ENCODE results near the gene NFATC3. TPM values are rescaled to one million over a fixed set of nuclear protein-coding genes. Genes with fewer than 3 reads are reported as not detected.
"Not testable (repeated sequence)": the region's sequence is repeated elsewhere in the genome, so short reads cannot be mapped to it uniquely, and the experiment has no call there.

NFATC3 gene
- total RNA-seq, 1 experiment from 2014 or later = 12.1 TPM

DNA sequence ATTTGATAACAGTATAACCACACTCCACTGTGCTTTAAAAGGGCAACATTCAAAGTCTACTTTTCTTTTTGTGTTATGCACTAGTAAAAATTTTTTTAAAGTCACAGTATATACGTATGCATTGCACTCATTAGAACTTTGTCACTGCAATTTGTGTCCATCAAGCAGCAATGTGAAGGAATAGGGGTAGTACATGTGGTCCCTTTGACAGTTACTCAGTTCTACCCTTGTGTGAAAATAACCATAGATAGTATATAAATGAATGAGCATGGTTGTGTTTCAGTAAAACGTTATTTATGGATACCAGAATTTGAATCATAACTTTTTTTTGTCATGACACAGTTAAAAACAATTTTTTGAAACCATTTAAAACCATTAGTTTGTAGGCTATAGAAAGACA is 30.7 kb downstream of the NFATC3 start:
- Histone ChIP-seq H3K9me2 (replicated peaks; ENCODE audit: low read length) (no peaks in the 10 kb centered on the region), H3K4me1 (ENCODE audit: insufficient read depth, low read length) (no peaks in the 10 kb centered on the region), H3K36me3 (ENCODE audit: low read depth, low read length) (no peaks in the 10 kb centered on the region; the same call in 1 of the 2 replicates), H2AFZ (ENCODE audit: low read length) (no peak overlapping the region), H3K9ac (ENCODE audit: low read length) (no peak overlapping the region), H3K4me3 (ENCODE audit: low read length) (no peak overlapping the region), H3K27me3 (ENCODE audit: low read length) (no peaks in the 10 kb centered on the region), H3K27ac (ENCODE audit: low read length) (no peak overlapping the region), H4K20me1 (ENCODE audit: low read length) (no peaks in the 10 kb centered on the region), H3K9me3 (ENCODE audit: low read length) (no peaks in the 10 kb centered on the region), H3K79me2 (ENCODE audit: low read length) (peaks cover 30% of the 10 kb centered on the region), H3F3A (ENCODE audit: low read length, unreplicated experiment) (no peaks in the 10 kb centered on the region), H3K4me2 (ENCODE audit: low read length) (no peak overlapping the region)
- ATAC-seq = no peak
- intact Hi-C loops (cut with micrococcal nuclease) = no loop called here
- ChIA-PET POLR2A (ENCODE audit: unreplicated experiment) (no interaction called here), CTCF (no interaction called here)
- TF ChIP-seq, protein P1, sequence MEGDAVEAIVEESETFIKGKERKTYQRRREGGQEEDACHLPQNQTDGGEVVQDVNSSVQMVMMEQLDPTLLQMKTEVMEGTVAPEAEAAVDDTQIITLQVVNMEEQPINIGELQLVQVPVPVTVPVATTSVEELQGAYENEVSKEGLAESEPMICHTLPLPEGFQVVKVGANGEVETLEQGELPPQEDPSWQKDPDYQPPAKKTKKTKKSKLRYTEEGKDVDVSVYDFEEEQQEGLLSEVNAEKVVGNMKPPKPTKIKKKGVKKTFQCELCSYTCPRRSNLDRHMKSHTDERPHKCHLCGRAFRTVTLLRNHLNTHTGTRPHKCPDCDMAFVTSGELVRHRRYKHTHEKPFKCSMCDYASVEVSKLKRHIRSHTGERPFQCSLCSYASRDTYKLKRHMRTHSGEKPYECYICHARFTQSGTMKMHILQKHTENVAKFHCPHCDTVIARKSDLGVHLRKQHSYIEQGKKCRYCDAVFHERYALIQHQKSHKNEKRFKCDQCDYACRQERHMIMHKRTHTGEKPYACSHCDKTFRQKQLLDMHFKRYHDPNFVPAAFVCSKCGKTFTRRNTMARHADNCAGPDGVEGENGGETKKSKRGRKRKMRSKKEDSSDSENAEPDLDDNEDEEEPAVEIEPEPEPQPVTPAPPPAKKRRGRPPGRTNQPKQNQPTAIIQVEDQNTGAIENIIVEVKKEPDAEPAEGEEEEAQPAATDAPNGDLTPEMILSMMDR (conservative IDR thresholded peaks at IDR 0.05; ENCODE audit: low read depth, low read length) = no peak
- TF ChIP-seq EZH2phosphoT487 (IDR thresholded peaks at IDR 0.05; ENCODE audit: borderline replicate concordance, low read length) (no peak), EZH2 (IDR thresholded peaks at IDR 0.05; ENCODE audit: low read length, unreplicated experiment) (no peak)
- no TSS peak for BruUV-seq (replicated peaks)
- no peak for DNase-seq

DNA sequence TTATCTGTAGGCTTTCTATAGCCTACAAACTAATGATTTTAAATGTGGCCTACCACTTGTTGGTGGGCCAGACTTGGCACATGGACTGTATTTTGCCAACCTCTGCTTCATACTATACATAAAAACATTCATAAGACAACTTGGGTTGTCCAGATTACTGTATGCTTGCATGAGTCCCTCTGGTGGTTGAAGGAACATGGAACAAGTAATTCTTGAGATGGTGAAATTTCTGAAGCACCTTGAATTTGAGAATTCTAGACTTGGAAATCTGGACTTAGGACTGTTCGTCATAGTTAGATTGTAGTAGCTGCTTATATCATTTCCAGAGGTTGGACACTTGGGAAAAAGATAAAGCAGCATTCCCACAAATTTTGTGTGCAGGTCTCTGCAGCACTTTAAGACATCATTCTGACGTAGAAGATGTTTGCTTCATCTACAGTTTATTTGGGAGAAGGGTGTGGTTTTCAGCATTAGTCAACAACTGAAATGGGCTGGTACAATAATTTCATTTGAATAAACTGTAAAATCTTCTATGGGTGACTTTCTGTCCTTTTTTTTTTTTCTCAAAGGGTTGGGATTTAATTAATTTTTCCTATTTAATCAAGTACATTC is 31.2 kb downstream of the NFATC3 start:
- Histone ChIP-seq H4K20me1 (ENCODE audit: low read length) (no peaks in the 10 kb centered on the region), H3K27me3 (ENCODE audit: low read length) (no peaks in the 10 kb centered on the region), H2AFZ (ENCODE audit: low read length) (no peak overlapping the region), H3K36me3 (ENCODE audit: low read depth, low read length) (no peaks in the 10 kb centered on the region), H3K4me3 (ENCODE audit: low read length) (no peak overlapping the region), H3K9me3 (ENCODE audit: low read length) (no peaks in the 10 kb centered on the region), H3K79me2 (ENCODE audit: low read length) (peaks cover 26% of the 10 kb centered on the region), H3K4me1 (ENCODE audit: insufficient read depth, low read length) (no peaks in the 10 kb centered on the region), H3K4me2 (ENCODE audit: low read length) (no peak overlapping the region), H3K9ac (ENCODE audit: low read length) (no peak overlapping the region), H3K9me2 (replicated peaks; ENCODE audit: low read length) (no peaks in the 10 kb centered on the region), H3F3A (ENCODE audit: low read length, unreplicated experiment) (no peaks in the 10 kb centered on the region), H3K27ac (ENCODE audit: low read length) (no peak overlapping the region)
- BruUV-seq (replicated peaks) = no TSS peak
- ATAC-seq (peak; percentile 31; the same call in 1 of the 2 replicates), DNase-seq (peak; percentile 48)
- TF ChIP-seq EZH2phosphoT487 (IDR thresholded peaks at IDR 0.05; ENCODE audit: borderline replicate concordance, low read length) (no peak), EZH2 (IDR thresholded peaks at IDR 0.05; ENCODE audit: low read length, unreplicated experiment) (no peak)
- TF ChIP-seq, protein P1 (conservative IDR thresholded peaks at IDR 0.05; ENCODE audit: low read depth, low read length) = peak; percentile 59
- ChIA-PET POLR2A (ENCODE audit: unreplicated experiment) (no interaction called here), CTCF (no interaction called here)
- intact Hi-C loops (cut with micrococcal nuclease) = no loop called here

DNA sequence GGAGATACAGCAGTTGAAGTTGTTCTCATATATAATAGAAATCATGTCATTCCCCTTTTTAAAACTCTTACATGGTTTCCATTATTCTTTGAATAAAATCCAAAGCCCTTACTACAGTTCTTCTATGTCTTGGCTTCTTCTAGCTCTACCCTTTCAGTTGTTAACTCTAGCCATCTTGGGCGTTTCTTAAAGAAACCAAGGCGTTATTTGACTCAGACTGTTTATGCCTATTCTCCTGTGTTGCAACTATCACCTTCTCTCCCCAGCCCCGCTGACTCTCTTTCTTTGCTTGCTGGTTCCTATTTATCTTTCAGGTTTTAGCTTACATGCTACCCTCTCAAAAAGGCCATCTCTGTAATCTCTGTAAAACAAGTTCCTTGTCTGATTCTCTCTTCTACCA is 32.7 kb downstream of the NFATC3 start:
- CTCF ChIA-PET = no interaction called here
- no TSS peak for BruUV-seq (replicated peaks)
- POLR2A ChIA-PET (ENCODE audit: unreplicated experiment) = no interaction called here
- intact Hi-C loops (cut with micrococcal nuclease) = no loop called here
- Histone ChIP-seq H3K27ac (ENCODE audit: low read length) (no peak overlapping the region), H3K9me3 (ENCODE audit: low read length) (no peaks in the 10 kb centered on the region), H3K27me3 (ENCODE audit: low read length) (no peaks in the 10 kb centered on the region), H3K9me2 (replicated peaks; ENCODE audit: low read length) (no peaks in the 10 kb centered on the region), H2AFZ (ENCODE audit: low read length) (no peak overlapping the region), H3K79me2 (ENCODE audit: low read length) (peaks cover 18% of the 10 kb centered on the region), H3K4me3 (ENCODE audit: low read length) (no peak overlapping the region), H3K36me3 (ENCODE audit: low read depth, low read length) (no peaks in the 10 kb centered on the region), H3F3A (ENCODE audit: low read length, unreplicated experiment) (no peaks in the 10 kb centered on the region), H3K4me2 (ENCODE audit: low read length) (no peak overlapping the region), H3K4me1 (ENCODE audit: insufficient read depth, low read length) (no peaks in the 10 kb centered on the region), H3K9ac (ENCODE audit: low read length) (no peak overlapping the region), H4K20me1 (ENCODE audit: low read length) (no peaks in the 10 kb centered on the region)
- no peak for TF ChIP-seq EZH2phosphoT487 (IDR thresholded peaks at IDR 0.05; ENCODE audit: borderline replicate concordance, low read length)
- TF ChIP-seq EZH2 (IDR thresholded peaks at IDR 0.05; ENCODE audit: low read length, unreplicated experiment) = no peak
- TF ChIP-seq, protein P1 (conservative IDR thresholded peaks at IDR 0.05; ENCODE audit: low read depth, low read length) = no peak
- no peak for DNase-seq
- ATAC-seq = no peak

DNA sequence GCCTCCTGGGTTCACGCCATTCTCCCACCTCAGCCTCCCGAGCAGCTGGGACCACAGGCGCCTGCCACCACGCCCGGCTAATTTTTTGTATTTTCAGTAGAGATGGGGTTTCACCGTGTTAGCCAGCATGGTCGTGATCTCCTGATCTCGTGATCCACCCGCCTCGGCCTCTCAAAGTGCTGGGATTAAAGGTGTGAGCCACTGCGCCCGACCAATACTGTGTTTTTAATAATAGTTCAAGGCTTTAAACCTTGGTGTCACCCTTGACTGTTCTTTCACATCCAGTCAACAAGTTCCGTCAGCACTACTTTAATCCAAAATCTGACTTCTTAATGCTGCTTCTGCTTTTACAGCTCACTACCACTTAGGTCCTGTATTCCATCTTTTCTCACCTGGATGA is 33.8 kb downstream of the NFATC3 start:
- H3K27me3 ChIP-seq (ENCODE audit: low read length); intact Hi-C loops (cut with micrococcal nuclease); H3K4me2 ChIP-seq (ENCODE audit: low read length); H3K36me3 ChIP-seq (ENCODE audit: low read depth, low read length); H3K4me3 ChIP-seq (ENCODE audit: low read length); H3K79me2 ChIP-seq (ENCODE audit: low read length); H3K9ac ChIP-seq (ENCODE audit: low read length); H3K27ac ChIP-seq (ENCODE audit: low read length); H4K20me1 ChIP-seq (ENCODE audit: low read length); H3K9me2 ChIP-seq (replicated peaks; ENCODE audit: low read length); POLR2A ChIA-PET (ENCODE audit: unreplicated experiment); H3K9me3 ChIP-seq (ENCODE audit: low read length); H3K4me1 ChIP-seq (ENCODE audit: insufficient read depth, low read length); BruUV-seq (replicated peaks); CTCF ChIA-PET; DNase-seq; H3F3A ChIP-seq (ENCODE audit: low read length, unreplicated experiment); ATAC-seq; H2AFZ ChIP-seq (ENCODE audit: low read length): not testable (repeated sequence)

Measured in PC-3 (cell line).